Measurements from ENCODE around the gene ATP6V1G3. TPM values are rescaled to one million over a fixed set of nuclear protein-coding genes. Genes with fewer than 3 reads are reported as not detected.

ATP6V1G3 gene
- total and polyA plus RNA-seq, 9 of the 15 experiments (the other 6 are each of a cell fraction or from before 2014, with no cell fraction given), result 0.32 TPM; not detected in 8

- TF ChIP-seq JUND (IDR thresholded peaks at IDR 0.05; ENCODE audit: borderline replicate concordance, low read depth, low read length) (no peak), JUND (tag; IDR thresholded peaks at IDR 0.05; ENCODE audit: borderline replicate concordance, low read depth, low read length) (no peak), RFX7 (CRISPR knock-in tag; IDR thresholded peaks at IDR 0.05) (no peak), ZNF354B (CRISPR knock-in tag; IDR thresholded peaks at IDR 0.05) (no peak), USF2 (CRISPR knock-in tag; IDR thresholded peaks at IDR 0.05) (no peak), THRB (CRISPR knock-in tag; conservative IDR thresholded peaks at IDR 0.05) (no peak), NR0B1 (IDR thresholded peaks at IDR 0.05; ENCODE audit: partially characterized antibody) (no peak), CHAMP1 (IDR thresholded peaks at IDR 0.05) (no peak)
Observed at GRCh38 chr1:198499588-198499987, 40.9 kb downstream of the ATP6V1G3 start (continued).

All from K562 (cell line).